SIG-M5 treated with dmso at 0.1 percent for 504 hours (cell line): ENCODE results near the gene CDH13.

Experiments used
- DNase-seq: peaks from one replicate; lab custom pipeline; 2025; ENCODE audit not compliant: unreplicated experiment; lab: John Stamatoyannopoulos, UW

The CDH13 gene

GRCh38 chr16:83771306-83771942 is 1144.7 kb downstream of the CDH13 start:
- no peak for DNase-seq

- DNase-seq, result no peak
These were observed 1146.0 kb downstream of the CDH13 start for GRCh38 chr16:83772806-83773205.

GRCh38 chr16:83774066-83774465 is 1147.3 kb downstream of the CDH13 start:
- no peak for DNase-seq

- DNase-seq, result no peak
These were observed 1150.2 kb downstream of the CDH13 start for GRCh38 chr16:83776944-83777343.

- no peak for DNase-seq
These were observed 1153.1 kb downstream of the CDH13 start for GRCh38 chr16:83779886-83780285.

GRCh38 chr16:83785455-83785854 is 1158.7 kb downstream of the CDH13 start:
- DNase-seq, result no peak

GRCh38 chr16:83789642-83790401 is 1163.1 kb downstream of the CDH13 start:
- DNase-seq, result no peak

- DNase-seq, result no peak
These were observed 1165.1 kb downstream of the CDH13 start for GRCh38 chr16:83791916-83792315.

GRCh38 chr16:83792391-83792790 is 1165.6 kb downstream of the CDH13 start:
- DNase-seq, result no peak

- DNase-seq, result no peak
These were observed 1166.4 kb downstream of the CDH13 start for GRCh38 chr16:83793179-83793578.

GRCh38 chr16:83794860-83795554 is 1168.2 kb downstream of the CDH13 start:
- no peak for DNase-seq

- no peak for DNase-seq
These were observed 1170.2 kb downstream of the CDH13 start for GRCh38 chr16:83797013-83797412.

GRCh38 chr16:83799336-83799735 is 1172.6 kb downstream of the CDH13 start:
- DNase-seq, result no peak

- peak; percentile 55 for DNase-seq
These were observed 1175.4 kb downstream of the CDH13 start for GRCh38 chr16:83802135-83802534.

GRCh38 chr16:83802554-83803205 is 1175.9 kb downstream of the CDH13 start:
- DNase-seq, result no peak

- DNase-seq, result peak; percentile 45
These were observed 1177.0 kb downstream of the CDH13 start for GRCh38 chr16:83803811-83804210.

GRCh38 chr16:83804366-83804765 is 1177.6 kb downstream of the CDH13 start:
- DNase-seq, result no peak

- DNase-seq, result peak; percentile 74
These were observed 1179.3 kb downstream of the CDH13 start for GRCh38 chr16:83806036-83806435.

- DNase-seq, result no peak
These were observed 1180.0 kb downstream of the CDH13 start for GRCh38 chr16:83806731-83807130.

GRCh38 chr16:83807327-83807709 is 1180.5 kb downstream of the CDH13 start:
- no peak for DNase-seq

GRCh38 chr16:83807710-83808572 is 1181.2 kb downstream of the CDH13 start, which contains the start of gene HSBP1:
HSBP1 (plus strand) TSS chr16:83807978; CDS start chr16:83808077, 99 bp downstream.
- DNase-seq, result peak; percentile 90
